ENCODE measurements around the gene IP6K3.

Gene IP6K3

DNA sequence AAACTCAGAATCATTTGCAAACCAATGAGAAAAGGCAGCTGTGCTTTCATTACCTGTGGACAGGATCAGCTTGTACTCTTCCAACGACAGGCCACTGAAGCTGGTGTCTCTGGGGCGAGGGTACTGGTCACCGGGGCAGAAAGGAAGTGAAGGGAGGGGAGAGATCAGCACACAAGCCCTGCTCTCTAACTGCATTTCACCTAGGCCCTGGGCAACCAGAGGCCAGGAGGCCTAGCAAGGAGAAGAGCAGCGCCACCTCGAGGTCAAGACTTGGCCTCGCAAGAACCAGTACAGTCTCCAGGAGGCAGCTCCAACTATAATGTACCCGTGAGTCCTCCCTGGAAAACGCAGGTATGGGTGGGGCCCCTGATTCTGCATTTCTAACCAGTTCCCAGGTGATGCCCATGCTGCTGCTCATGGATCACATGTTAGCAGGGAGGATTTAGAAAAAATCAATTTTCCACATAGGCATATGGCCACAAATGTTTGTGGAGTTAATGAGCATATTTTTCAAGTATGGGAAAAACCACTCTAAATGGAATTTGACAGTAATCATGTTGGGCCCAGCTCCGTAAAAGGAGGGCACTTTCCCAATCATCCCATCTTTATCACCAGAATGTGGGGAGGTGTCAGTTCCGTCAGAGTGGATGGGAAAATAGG is 46.2 kb downstream of the IP6K3 start:
- DNase-seq = peak; percentile 67

GRCh38 chr6:33699739-33700138 is 47.0 kb downstream of the IP6K3 start:
- DNase-seq = no peak

GRCh38 chr6:33699131-33699530 is 47.6 kb downstream of the IP6K3 start:
- no peak for DNase-seq

DNA sequence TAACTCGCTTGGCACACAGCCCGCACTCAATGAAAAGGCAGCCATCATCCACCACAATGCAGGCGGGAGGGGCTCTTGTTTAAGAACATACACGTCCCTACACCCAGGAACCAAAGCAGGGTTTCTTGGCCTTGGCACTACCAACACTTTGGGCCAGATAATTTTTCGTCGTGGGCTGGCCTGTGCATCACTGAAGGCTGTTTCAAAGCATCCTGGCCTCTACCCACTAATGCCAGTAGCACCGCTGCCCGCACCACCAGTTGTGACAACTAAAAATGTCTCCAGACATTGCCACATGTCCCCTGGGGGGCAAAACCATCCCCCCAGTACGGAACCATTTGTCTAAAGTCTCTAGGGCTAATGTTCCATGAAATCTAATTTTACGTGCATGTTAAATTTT is 48.2 kb downstream of the IP6K3 start:
- no peak for DNase-seq

- no peak for DNase-seq
Observed at GRCh38 chr6:33697845-33698244, 48.9 kb downstream of the IP6K3 start.

GRCh38 chr6:33696548-33697518 is 49.9 kb downstream of the IP6K3 start:
- no peak for DNase-seq

DNA sequence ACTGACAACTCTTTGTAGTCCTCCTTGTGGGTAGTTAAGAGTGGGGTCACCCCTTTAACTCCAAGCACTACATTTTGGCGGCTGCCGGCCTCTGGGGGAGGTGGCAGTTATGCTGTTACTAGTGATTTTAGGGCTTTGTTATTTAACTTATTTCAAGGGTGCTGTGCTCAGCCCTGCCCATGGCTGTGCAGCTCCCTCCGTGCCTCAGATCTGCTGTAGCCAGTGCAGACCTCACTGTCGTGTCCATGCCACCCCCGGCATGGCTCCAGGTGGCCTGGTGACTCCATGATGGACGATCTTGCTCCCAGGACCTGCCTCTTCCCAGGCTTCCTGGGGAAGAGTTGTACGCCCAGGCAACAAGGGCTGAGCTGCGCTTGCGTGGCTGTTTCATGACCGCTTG is 50.6 kb downstream of the IP6K3 start:
- no peak for DNase-seq

- no peak for DNase-seq
Observed at GRCh38 chr6:33695451-33695887, 51.2 kb downstream of the IP6K3 start.

DNA sequence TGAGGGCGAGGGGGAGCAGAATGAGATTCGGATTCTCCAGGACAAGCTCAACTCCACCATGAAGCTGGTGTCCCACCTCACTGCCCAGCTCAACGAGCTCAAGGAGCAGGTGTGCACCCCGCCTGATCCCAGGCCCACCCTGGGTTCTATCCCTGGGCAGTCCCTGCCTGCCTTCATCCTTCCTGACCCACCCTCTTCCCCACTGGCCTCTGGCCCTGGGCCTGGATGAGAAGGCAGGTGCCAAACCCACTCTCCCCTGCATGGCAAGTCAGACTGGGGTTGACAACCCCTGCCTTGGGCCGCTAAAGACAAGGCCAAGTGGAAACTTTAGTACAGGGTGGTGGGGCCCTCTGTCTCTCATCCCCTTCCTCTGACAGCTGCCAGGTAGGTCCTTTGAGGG is 51.7 kb downstream of the IP6K3 start:
- DNase-seq = no peak

GRCh38 chr6:33694401-33694931 is 52.2 kb downstream of the IP6K3 start:
- DNase-seq = peak; percentile 60

GRCh38 chr6:33693186-33694105 is 53.3 kb downstream of the IP6K3 start:
- no peak for DNase-seq

GRCh38 chr6:33692760-33693158 is 53.9 kb downstream of the IP6K3 start:
- peak; percentile 43 to 50 for DNase-seq

- no peak for DNase-seq
Observed at GRCh38 chr6:33692078-33692759, 54.5 kb downstream of the IP6K3 start.

DNA sequence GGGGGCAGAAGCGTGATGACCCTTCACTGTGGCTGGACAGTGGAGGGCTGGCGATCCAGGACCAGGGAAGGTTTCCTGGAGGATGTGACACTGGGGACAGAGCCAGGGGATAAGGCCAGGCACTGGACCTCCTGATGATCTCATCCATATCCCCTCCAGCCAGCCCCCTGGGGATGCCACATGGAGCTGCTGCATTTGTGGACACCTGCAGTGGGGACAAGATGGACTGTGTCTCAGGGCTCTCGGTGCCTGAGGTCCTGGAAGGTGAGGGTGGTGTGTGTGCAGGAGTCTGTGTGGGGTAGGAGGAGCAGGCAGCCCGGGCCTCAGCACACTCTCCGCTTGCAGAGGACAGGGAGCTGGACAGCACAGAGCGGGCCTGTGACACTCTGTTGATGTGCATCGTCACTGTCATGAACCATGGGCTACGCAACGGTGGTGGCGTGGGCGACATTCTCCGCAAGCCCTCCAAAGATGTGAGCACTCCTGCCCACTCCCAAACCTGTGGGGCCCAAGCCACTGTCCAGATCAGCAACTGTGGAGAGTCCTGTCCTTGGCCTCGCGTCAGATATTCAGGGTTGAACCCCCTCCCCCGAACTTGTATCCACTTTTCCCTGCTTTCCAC is 55.1 kb downstream of the IP6K3 start:
- no peak for DNase-seq

DNA sequence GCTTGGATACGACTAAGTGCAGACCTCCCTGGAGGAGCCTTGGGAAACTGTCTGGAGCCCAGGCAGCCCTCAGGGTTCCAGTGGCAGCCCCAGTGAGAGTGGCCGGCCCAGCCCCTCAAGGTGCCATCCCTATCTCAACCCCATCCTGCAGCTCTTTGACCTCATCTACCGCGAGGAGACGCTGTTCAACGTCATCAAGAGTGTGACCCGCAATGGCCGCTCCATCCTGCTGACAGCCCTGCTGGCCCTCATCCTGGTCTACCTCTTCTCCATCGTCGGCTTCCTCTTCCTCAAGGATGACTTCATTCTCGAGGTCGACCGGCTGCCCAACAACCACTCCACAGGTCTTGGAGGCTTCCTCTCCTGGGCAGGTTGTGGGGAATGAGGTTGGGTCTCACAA is 55.9 kb downstream of the IP6K3 start:
- no peak for DNase-seq

DNA sequence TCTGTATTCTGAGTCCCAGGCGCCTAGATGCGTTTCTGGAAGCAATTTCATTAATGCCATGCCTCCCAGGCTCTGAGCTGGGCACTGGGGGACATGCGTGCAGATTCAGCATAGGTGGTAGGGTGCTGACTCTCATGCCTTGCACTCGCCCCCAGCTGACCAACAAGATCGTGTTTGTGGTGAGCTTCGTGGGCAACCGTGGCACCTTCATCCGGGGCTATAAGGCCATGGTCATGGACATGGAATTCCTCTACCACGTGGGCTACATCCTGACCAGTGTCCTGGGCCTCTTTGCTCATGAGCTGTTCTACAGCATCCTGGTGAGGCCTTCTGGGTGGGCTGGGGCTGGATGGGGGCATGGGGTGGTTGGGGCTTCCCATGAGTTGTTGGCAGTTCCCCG is 56.8 kb downstream of the IP6K3 start:
- DNase-seq = no peak

DNA sequence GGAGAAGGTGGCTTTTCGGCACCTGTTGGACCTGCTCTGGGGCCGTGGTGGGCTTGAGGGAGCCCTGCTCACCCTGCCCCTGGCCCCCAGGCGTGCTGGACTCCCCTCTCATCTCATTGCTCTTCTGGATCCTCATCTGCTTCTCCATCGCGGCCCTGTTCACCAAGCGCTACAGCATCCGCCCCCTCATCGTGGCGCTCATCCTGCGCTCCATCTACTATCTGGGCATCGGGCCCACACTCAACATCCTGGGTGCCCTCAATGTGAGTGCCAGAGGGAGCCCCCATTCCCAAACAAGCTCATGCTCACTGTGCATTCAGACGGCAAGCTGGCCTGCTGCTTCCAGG is 57.6 kb downstream of the IP6K3 start:
- DNase-seq = no peak

GRCh38 chr6:33688451-33689147 is 58.1 kb downstream of the IP6K3 start:
- no peak for DNase-seq

GRCh38 chr6:33688006-33688405 is 58.7 kb downstream of the IP6K3 start:
- DNase-seq = no peak

DNA sequence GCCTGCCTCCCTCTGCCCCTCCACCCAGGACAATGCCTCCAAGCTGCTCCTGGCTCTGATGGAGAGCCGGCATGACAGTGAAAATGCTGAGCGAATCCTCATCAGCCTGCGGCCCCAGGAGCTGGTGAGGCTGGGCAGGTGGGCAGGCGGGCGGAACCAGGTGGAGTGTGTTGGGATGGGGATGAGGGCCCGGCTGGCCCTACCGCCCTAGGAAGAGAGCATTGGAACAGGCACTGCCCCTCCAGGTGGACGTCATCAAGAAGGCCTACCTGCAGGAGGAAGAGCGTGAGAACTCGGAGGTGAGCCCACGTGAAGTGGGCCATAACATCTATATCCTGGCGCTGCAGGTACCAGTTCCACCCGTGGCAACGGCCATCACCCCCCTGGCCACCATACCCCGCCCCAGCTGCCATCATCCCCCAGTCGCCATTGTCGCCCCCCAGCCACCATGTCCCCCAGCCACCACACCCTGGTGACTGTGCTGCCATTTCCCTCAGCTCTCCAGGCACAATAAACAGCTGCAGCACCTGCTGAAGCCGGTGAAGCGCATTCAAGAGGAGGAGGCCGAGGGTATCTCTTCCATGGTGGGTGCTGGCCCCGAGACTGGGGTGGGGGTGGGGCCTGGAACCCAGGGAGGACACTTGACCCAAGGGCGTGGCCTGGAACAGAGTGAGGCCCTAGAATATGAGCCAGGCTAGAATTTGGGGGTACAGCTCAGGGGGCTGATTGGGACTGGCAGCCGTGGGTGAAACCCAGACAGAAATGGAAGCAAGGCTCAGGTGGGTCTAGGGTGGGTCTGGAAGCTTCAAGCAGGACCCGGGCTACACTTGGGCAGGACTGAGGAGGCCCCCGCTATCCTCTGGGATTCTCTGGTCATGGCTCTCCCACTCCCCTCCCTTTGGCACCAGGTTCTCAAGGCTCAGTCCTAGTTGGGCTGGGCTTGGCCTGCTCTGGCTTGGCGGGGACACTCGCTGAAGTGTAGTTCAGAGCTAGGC is 59.4 kb downstream of the IP6K3 start:
- no peak for DNase-seq
